Dendritic cell treated with granulocyte-macrophage colony-stimulating factor and Interleukin-4, amounts not matched to agents 40 ng/mL and 50 ng/mL, for 4 days (primary cell): Measurements from ENCODE around the gene ZNF3.

ENCODE experiments used
- H3K27ac Mint-ChIP-seq: one replicate; pipeline ENCODE4 v1.8.0; 2022; ENCODE audit warnings: mild to moderate bottlenecking, mixed read lengths
- H3K27me3 Mint-ChIP-seq: one replicate; pipeline ENCODE4 v1.8.0; 2022; ENCODE audit warnings: mild to moderate bottlenecking, mixed read lengths
- H3K36me3 Mint-ChIP-seq: one replicate; pipeline ENCODE4 v1.8.0; 2022; ENCODE audit warnings: low read depth, mixed read lengths
- H3K4me1 Mint-ChIP-seq: one replicate; pipeline ENCODE4 v1.8.0; 2022; ENCODE audit warnings: low read depth, mixed read lengths
- H3K4me3 Mint-ChIP-seq: one replicate; pipeline ENCODE4 v1.8.0; 2022; ENCODE audit warnings: mild to moderate bottlenecking, moderate library complexity, mixed read lengths
- H3K9me3 Mint-ChIP-seq: one replicate; pipeline ENCODE4 v1.8.0; 2022; ENCODE audit warnings: mixed read lengths
- intact Hi-C: fragments of 100-400 bp; cut with micrococcal nuclease; formaldehyde crosslinking; loops from one replicate; pipeline ENCODE4 v1.15.0; 2022

Gene ZNF3

DNA sequence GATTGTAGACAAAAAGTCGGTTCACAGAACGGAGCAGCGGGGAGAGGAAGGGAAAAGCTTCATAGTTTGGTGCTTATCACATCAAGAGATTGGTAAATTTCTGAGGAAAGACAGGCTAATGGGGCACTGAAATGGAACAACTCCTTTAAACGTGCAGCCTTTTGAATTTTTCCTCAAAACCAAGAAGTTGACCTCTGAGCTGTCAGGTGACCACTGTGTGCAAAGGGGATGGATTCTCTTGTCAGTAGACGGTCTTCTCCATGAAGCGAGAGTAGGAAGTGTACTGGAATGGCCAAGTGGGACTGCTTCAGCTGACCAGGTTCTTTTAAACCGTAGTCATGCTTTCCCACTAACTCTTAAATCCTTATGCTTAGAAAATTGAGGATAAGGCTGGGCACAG, 43.2 kb downstream of the ZNF3 start:
- Mint-ChIP-seq H3K9me3 (no peaks in the 10 kb centered on the region), H3K27me3 (no peaks in the 10 kb centered on the region), H3K4me3 (no peak overlapping the region), H3K4me1 (peaks cover 6% of the 10 kb centered on the region), H3K36me3 (peaks cover 56% of the 10 kb centered on the region), H3K27ac (no peak overlapping the region)
- intact Hi-C loops = no loop called here

GRCh38 chr7:100035876-100036275, 45.6 kb downstream of the ZNF3 start:
- Mint-ChIP-seq H3K4me3 (no peak overlapping the region), H3K4me1 (peaks cover 6% of the 10 kb centered on the region), H3K27me3 (no peaks in the 10 kb centered on the region), H3K27ac (no peak overlapping the region), H3K9me3 (no peaks in the 10 kb centered on the region), H3K36me3 (peaks cover 80% of the 10 kb centered on the region)
- intact Hi-C loops = no loop called here

DNA sequence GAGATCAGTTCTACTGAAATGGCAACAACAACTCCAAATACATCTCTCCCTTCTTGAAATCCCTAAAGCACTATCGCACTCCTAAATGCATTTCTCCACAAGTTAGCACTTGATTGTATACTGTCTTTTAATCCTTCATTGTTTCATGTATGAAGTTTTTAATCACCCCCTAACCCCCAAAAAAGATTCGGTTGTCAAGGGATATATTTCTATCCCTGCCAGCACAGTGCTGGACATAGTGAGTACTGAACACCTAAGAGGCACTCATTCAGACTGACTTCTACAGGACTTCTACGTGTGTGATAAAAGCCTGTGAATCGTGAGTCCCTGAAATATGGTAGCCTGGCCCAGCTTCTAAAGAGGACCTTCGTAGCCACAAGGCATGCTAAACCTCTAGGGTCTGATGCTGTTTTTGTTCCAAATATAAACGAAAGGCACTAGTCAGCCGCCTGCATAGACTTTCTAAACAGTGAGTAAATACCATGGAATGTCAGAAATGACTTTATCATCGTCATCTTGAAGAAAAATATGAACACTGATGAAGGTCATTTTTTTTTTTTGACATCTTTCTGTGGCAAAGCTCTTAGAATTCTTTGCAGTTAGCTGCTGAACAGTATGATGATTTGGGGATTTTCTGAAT, 46.5 kb downstream of the ZNF3 start:
- Mint-ChIP-seq H3K4me3 (no peak overlapping the region), H3K4me1 (no peaks in the 10 kb centered on the region), H3K36me3 (peaks cover 89% of the 10 kb centered on the region), H3K9me3 (no peaks in the 10 kb centered on the region), H3K27ac (no peak overlapping the region), H3K27me3 (no peaks in the 10 kb centered on the region)
- intact Hi-C loops = no loop called here

DNA sequence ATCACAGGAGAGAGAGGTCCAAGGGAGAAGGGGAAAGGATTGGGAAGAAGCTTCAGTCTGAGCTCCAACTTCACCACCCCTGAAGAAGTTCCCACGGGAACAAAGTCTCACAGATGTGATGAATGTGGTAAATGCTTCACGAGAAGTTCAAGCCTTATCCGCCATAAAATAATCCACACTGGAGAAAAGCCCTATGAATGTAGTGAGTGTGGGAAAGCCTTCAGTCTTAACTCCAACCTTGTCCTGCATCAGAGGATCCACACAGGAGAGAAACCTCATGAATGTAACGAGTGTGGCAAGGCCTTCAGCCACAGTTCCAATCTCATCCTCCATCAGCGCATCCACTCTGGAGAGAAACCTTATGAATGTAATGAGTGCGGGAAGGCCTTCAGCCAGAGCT, 48.0 kb downstream of the ZNF3 start:
- no peaks in the 10 kb centered on the region for H3K4me1 Mint-ChIP-seq
- H3K9me3 Mint-ChIP-seq = no peaks in the 10 kb centered on the region
- H3K36me3 Mint-ChIP-seq = peaks cover 97% of the 10 kb centered on the region
- H3K4me3 Mint-ChIP-seq = no peak overlapping the region
- no peak overlapping the region for H3K27ac Mint-ChIP-seq
- no peaks in the 10 kb centered on the region for H3K27me3 Mint-ChIP-seq
- intact Hi-C loops = no loop called here

DNA sequence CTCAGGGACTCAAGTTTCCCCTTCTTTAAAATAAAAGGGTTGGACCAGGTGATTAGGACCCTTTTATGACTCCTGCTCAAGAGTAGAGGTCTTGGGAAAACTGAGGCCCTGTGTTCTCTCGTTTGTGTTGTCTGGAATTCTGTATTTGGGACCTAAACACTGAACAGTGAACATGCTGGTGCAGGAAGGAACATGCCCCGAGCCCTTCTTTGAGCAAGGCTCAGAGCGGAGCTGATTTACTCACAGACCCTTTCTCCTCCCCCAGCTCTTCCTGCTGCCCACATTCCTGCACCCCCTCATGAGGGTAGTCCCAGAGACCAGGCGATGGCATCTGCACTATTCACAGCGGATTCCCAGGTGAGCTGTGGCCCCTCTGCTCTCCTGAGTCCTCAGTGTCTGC, 51.9 kb downstream of the ZNF3 start:
- Mint-ChIP-seq H3K9me3 (no peaks in the 10 kb centered on the region), H3K4me3 (no peak overlapping the region), H3K36me3 (peaks cover 98% of the 10 kb centered on the region), H3K4me1 (no peaks in the 10 kb centered on the region), H3K27me3 (no peaks in the 10 kb centered on the region), H3K27ac (no peak overlapping the region)
- intact Hi-C loops = no loop called here

GRCh38 chr7:100027197-100027596, 54.3 kb downstream of the ZNF3 start:
- peaks cover 98% of the 10 kb centered on the region for H3K36me3 Mint-ChIP-seq
- no peaks in the 10 kb centered on the region for H3K27me3 Mint-ChIP-seq
- H3K4me1 Mint-ChIP-seq = no peaks in the 10 kb centered on the region
- H3K9me3 Mint-ChIP-seq = no peaks in the 10 kb centered on the region
- intact Hi-C loops = no loop called here
- H3K4me3 Mint-ChIP-seq = no peak overlapping the region
- no peak overlapping the region for H3K27ac Mint-ChIP-seq

DNA sequence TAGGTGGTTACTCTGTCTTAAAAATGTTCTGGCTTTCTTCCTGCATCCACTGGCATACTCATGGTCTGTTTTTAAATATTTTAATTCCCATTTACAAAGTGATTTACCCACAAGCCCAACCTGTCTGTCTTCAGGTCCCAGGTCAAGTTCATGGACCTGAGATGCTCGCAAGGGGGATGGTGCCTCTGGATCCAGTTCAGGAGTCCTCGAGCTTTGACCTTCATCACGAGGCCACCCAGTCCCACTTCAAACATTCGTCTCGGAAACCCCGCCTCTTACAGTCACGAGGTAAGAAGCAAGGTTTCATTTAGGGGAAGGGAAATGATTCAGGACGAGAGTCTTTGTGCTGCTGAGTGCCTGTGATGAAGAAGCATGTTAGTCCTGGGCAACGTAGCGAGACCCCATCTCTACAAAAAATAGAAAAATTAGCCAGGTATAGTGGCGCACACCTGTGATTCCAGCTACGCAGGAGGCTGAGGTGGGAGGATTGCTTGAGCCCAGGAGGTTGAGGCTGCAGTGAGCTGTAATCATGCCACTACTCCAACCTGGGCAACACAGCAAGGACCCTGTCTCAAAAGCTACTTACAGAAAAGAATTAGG, 57.4 kb downstream of the ZNF3 start:
- no peak overlapping the region for H3K4me3 Mint-ChIP-seq

DNA sequence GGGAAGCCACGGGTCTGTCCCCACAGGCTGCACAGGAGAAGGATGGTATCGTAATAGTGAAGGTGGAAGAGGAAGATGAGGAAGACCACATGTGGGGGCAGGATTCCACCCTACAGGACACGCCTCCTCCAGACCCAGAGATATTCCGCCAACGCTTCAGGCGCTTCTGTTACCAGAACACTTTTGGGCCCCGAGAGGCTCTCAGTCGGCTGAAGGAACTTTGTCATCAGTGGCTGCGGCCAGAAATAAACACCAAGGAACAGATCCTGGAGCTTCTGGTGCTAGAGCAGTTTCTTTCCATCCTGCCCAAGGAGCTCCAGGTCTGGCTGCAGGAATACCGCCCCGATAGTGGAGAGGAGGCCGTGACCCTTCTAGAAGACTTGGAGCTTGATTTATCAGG, 58.0 kb downstream of the ZNF3 start:
- no peaks in the 10 kb centered on the region for H3K9me3 Mint-ChIP-seq
- H3K4me3 Mint-ChIP-seq = no peak overlapping the region
- peaks cover 91% of the 10 kb centered on the region for H3K36me3 Mint-ChIP-seq
- H3K27me3 Mint-ChIP-seq = no peaks in the 10 kb centered on the region
- no peak overlapping the region for H3K27ac Mint-ChIP-seq
- H3K4me1 Mint-ChIP-seq = peaks cover 19% of the 10 kb centered on the region
- intact Hi-C loops = no loop called here

More for the DNA sequence above, 57.4 kb downstream of the ZNF3 start:
- H3K4me1 Mint-ChIP-seq = peaks cover 13% of the 10 kb centered on the region
- H3K9me3 Mint-ChIP-seq = no peaks in the 10 kb centered on the region
- H3K27ac Mint-ChIP-seq = no peak overlapping the region
- peaks cover 91% of the 10 kb centered on the region for H3K36me3 Mint-ChIP-seq
- intact Hi-C loops = no loop called here
- H3K27me3 Mint-ChIP-seq = no peaks in the 10 kb centered on the region

- H3K27me3 Mint-ChIP-seq = no peaks in the 10 kb centered on the region
- intact Hi-C loops = no loop called here
- H3K9me3 Mint-ChIP-seq = no peaks in the 10 kb centered on the region
- H3K4me3 Mint-ChIP-seq = no peak overlapping the region
- no peak overlapping the region for H3K27ac Mint-ChIP-seq
- H3K4me1 Mint-ChIP-seq = peaks cover 26% of the 10 kb centered on the region
- H3K36me3 Mint-ChIP-seq = peaks cover 90% of the 10 kb centered on the region
Observed at GRCh38 chr7:100022621-100023020, 58.9 kb downstream of the ZNF3 start.

GRCh38 chr7:100021297-100021696, 60.2 kb downstream of the ZNF3 start:
- no peak overlapping the region for H3K27ac Mint-ChIP-seq
- peaks cover 76% of the 10 kb centered on the region for H3K36me3 Mint-ChIP-seq

More at GRCh38 chr7:100021297-100021696, 60.2 kb downstream of the ZNF3 start:
- intact Hi-C loops = no loop called here
- H3K4me3 Mint-ChIP-seq = no peak overlapping the region
- H3K27me3 Mint-ChIP-seq = no peaks in the 10 kb centered on the region
- H3K9me3 Mint-ChIP-seq = no peaks in the 10 kb centered on the region
- H3K4me1 Mint-ChIP-seq = peaks cover 31% of the 10 kb centered on the region
